ENCODE measurements around the gene PSME2.

PSME2 gene

GRCh38 chr14:24179294-24179960 is 33.0 kb upstream of the PSME2 start:
- DNase-seq, result no peak

- no peak for DNase-seq
These were observed 32.2 kb upstream of the PSME2 start for GRCh38 chr14:24178399-24179178.

GRCh38 chr14:24177891-24178290 is 31.5 kb upstream of the PSME2 start:
- no peak for DNase-seq

- DNase-seq, result no peak
These were observed 30.8 kb upstream of the PSME2 start for GRCh38 chr14:24177041-24177825.

- DNase-seq, result no peak
These were observed 30.2 kb upstream of the PSME2 start for GRCh38 chr14:24176599-24176998.

GRCh38 chr14:24172871-24173281 is 26.5 kb upstream of the PSME2 start:
- no peak for DNase-seq

GRCh38 chr14:24172261-24172860 is 26.0 kb upstream of the PSME2 start:
- peak in 1 of 6 experiments; percentile 12 for DNase-seq

- DNase-seq, result peak; percentile 65 to 79 (median 76)
These were observed 25.2 kb upstream of the PSME2 start, which contains the start of gene REC8 for GRCh38 chr14:24171422-24172260. TSS of gene REC8 (plus strand) at chr14:24172080. CDS start at chr14:24172553, 473 bp downstream.

GRCh38 chr14:24167469-24168114 is 21.2 kb upstream of the PSME2 start:
- DNase-seq, result no peak

GRCh38 chr14:24165785-24166184 is 19.4 kb upstream of the PSME2 start:
- DNase-seq, result no peak

GRCh38 chr14:24164518-24164991 is 18.1 kb upstream of the PSME2 start:
- no peak for DNase-seq

GRCh38 chr14:24162093-24162492 is 15.7 kb upstream of the PSME2 start:
- DNase-seq, result no peak

- DNase-seq, result peak; percentile 92 to 97 (median 96)
These were observed 14.7 kb upstream of the PSME2 start, which contains the start of gene IRF9 for GRCh38 chr14:24160850-24161804. TSS of gene IRF9 (plus strand) at chr14:24161265. CDS start at chr14:24162145, 880 bp downstream.

- DNase-seq, result no peak
These were observed 14.1 kb upstream of the PSME2 start for GRCh38 chr14:24160499-24160849.

GRCh38 chr14:24159777-24160498 is 13.5 kb upstream of the PSME2 start:
- no peak for DNase-seq

- no peak for DNase-seq
These were observed 10.9 kb upstream of the PSME2 start for GRCh38 chr14:24157331-24157730.

- no peak for DNase-seq
These were observed 10.4 kb upstream of the PSME2 start for GRCh38 chr14:24156840-24157239.

GRCh38 chr14:24155100-24155499 is 8.7 kb upstream of the PSME2 start:
- DNase-seq, result no peak

GRCh38 chr14:24151404-24152080 is 5.1 kb upstream of the PSME2 start:
- no peak for DNase-seq
